ENCODE results near the gene PAFAH2. TPM values are rescaled to one million over a fixed set of nuclear protein-coding genes. Genes with fewer than 3 reads are reported as not detected.
"Not testable (repeated sequence)": the region's sequence is repeated elsewhere in the genome, so short reads cannot be mapped to it uniquely, and the experiment has no call there.

Gene PAFAH2
- polyA plus RNA-seq, 5 donors: 11.6 to 14.1 (median 12.3) TPM

DNA sequence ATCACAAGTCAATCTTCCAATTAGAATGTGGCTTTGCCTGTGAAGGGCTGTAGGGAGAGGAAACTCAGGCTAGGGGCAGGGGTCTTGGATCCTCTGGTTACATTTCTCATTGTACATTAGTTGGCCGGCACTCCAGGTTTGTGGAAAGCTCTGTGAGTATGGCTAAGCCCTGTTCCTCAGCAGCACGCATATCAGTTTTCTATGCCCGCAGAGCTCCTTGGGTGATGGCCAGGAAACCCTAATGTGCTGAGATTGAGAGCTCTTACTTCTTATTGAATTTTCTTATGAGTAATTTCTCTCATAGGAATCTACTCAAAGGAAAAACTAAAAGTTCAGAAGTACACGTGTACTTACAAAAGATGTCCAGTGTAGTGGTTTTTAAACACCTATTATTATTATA is 60.9 kb downstream of the PAFAH2 start:
- DNase-seq: peak in 1 of 2 donors; percentile 12

DNA sequence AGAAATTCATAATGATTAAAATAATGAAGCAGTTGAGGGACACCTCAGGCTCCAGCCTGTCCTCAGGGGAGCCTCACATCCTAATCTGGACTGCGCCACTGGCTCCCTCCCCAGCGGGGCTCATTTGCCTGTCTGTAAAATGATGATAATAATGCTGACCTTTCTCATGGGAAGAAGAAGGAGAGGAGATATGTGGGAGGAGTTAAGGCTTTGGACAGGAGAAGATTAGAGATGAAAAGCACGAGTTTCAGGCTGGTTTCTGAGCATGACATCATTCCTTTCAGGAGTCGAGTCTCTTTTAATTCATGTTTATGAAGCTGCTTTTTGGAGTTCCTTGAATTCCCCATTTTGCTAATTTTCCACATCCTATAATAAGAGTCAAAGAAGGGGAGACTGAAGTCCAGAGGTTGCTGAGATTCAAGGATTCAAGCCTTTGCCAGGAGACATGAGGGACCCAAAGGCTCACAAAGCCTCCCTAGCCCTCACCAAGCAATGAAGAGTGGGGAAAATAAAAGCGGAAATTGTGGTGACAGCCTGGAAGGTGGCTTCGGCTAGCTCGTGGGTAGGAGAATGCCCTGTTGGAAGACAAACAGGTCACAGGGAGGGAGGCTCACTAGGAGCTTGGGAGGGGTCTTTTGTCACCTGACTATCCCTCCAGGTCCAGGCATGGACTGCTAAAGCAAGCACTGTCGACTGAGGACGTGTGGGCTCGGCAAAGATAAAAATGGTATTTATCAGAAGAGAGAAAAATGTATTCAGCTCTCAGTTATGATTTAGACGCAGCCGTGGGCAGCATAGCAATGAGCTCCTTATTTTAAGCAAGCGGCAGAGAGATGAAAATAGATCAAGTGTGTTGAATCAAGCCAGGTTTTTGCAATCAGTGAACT is 64.1 kb downstream of the PAFAH2 start:
- no peak for DNase-seq

DNA sequence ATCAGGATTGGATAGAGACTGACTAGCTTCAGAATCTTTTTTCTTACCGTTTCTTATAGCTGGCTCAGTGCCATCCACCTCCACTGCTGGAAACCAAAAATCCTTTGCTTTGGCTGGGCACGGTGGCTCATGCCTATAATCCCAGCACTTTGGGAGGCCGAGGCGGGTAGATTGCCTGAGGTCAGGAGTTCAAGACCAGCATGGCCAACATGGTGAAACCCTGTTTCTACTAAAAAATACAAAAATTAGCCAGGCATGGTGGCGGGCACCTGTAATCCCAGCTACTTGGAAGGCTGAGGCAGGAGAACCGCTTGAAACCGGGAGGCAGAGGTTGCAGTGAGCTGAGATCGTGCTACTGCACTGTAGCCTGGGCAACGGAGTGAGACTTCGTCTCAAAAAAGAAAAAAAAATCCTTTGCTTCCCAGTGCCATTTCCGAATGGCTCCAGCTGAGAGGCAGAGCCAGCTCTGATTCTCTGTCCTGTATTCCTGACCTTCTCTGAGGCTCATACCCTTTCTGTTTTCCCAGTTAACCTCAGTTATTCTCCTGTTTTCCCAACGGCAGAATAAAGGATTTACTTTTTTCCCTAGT is 65.0 kb downstream of the PAFAH2 start:
- not testable (repeated sequence) for DNase-seq

DNA sequence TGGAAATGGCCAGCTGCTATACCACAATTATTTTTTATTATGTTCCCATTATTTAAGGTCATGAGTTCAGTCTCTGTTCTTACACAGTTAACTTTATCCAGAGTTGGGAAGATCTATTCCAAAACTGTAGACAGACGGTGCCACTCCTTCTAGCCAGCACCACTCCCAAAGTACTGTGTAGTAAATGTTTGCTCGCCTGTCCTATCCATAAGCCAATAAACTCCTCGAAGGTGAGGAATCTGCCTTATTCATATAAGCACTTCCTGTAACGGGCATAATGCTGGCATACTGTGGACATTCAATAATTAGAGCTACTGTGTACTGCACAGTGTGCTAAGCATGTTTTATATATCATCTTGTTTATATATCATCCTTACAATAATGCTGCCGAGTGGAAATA is 65.5 kb downstream of the PAFAH2 start:
- DNase-seq: no peak

DNA sequence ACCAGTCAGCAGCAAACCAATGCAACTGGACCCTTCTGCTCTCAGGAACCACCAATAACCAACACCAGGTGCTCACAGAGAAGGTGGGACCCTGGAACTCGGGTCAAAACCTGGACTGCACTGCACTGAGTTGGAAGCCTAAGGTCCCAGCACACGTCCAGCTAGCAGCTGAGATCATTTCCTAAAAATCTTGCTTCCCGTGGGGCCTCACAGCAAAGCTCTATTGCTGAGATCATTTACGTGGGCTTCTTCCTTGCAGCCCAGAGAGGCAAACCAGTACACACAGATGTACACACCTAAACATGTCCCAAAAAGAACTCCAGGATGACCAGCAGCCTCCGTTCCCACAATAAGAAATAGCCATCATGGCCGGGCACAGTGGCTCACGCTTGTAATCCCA is 68.8 kb downstream of the PAFAH2 start:
- no peak for DNase-seq

DNA sequence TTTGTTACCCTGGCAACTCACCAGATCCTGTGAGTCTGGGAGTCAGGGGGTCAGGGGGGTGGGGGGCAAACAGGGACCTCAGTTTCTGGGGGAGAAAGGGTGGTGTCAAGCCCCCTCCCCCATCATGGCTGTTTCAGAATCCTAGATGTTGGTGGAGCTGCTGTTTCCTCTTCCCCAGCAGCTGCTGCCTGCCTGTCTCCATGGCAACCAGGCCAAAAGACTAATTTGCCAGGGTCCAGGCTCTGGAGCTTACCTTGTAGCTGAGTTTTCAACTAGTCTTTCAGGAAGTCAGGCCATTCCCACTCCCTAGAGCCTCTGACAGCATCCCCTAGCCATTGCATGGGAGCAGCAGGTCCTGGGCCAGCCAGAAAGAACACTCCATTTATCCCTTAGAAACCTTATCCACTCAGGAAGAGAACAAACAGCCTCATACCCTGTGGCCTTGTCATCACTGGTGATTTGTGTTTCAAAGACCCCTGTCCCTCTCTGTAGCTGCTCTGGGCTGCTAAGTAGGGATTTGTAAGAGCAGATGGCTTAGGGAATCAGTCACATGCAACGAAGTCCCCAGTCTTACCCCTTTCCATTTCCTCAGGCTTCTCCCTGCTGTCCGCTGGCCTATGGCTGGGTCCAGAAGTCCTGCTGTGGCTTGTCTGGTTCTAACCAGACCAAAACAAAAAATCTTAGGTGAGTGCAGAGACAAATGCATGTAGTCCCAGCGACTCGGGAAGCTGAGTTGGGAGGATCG is 70.2 kb downstream of the PAFAH2 start:
- DNase-seq: no peak

DNA sequence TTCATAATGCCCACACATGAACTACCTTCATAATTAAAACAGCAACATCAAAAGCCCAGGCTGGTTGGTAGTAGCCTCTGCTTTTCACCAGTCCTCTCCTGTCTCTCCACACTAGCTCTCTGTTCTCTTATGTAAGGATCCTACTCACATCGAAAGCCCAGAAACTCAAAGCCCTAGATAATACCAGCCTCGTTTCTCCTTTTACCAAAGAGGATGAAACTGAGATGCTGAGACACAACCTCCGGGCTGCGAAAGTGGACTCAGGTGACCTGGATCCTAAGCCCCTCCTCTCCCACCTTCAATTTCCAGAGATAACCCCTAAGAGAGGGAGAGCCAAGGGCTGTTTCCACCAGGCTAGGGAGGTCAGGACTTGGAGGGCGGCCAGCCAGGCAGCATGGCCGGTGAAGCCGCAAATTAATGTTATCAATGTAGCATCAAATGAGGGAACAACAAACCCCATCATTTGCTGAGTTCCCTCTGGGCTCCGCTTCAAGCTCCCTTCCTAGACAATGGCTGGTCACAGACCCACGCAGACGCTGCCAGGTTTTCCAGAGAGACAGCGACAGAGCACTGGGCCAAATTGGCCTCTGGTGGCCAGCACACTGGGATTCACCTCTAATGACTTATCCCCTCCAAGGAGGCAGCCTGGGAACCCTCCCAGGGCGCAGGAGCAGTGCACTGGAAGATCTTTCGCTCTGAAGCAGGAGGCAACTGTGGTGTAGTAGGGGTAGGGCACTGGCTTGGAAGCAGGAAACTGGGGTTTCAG is 70.9 kb downstream of the PAFAH2 start:
- no peak for DNase-seq

DNA sequence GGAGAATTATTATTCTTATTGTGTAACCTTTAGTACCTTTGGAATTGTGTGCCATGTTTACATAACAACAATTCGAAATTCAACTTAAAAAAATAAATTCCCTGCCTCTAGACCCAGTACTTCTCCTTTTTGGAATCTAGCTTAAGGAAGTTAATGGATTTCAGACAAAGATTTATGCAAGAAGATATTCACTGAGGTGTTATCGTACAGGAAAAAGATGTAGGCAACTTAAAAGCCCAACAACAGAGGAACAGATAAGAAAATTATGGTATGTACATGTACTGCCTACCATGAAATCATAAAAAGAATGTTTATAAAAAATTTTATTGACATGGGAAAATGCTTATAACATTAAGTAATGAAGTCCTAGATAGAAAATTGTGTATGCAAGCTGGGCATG is 73.4 kb downstream of the PAFAH2 start:
- no peak for DNase-seq

DNA sequence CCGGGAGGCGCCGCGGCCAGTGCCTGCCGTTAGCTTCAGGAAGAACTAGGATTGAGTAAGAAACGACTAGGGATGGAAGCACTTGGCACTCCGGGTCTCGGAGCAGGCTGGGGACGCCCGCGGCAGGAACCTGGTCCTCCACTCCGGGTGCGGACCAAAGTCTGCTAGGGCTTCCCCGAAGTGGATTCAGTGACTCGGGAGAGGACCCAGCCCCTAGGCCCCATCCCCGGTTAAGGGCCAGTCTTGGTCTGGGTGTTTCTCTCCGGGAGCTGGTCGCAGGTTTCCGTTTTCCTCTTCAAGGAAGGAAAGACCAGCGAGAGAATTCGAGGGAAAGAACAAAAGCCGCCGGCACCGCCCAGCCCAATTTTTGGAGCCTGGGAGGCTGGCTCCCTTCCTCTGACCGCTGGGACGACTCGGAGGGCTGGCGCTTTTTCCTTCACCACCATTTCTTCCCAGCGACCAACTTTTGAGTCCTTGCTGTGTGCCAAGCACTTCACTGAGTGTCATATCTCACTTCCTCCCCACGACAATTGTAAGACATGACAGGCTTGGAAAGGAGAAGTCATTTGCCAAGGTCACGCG is 74.8 kb downstream of the PAFAH2 start:
- DNase-seq: no peak

DNA sequence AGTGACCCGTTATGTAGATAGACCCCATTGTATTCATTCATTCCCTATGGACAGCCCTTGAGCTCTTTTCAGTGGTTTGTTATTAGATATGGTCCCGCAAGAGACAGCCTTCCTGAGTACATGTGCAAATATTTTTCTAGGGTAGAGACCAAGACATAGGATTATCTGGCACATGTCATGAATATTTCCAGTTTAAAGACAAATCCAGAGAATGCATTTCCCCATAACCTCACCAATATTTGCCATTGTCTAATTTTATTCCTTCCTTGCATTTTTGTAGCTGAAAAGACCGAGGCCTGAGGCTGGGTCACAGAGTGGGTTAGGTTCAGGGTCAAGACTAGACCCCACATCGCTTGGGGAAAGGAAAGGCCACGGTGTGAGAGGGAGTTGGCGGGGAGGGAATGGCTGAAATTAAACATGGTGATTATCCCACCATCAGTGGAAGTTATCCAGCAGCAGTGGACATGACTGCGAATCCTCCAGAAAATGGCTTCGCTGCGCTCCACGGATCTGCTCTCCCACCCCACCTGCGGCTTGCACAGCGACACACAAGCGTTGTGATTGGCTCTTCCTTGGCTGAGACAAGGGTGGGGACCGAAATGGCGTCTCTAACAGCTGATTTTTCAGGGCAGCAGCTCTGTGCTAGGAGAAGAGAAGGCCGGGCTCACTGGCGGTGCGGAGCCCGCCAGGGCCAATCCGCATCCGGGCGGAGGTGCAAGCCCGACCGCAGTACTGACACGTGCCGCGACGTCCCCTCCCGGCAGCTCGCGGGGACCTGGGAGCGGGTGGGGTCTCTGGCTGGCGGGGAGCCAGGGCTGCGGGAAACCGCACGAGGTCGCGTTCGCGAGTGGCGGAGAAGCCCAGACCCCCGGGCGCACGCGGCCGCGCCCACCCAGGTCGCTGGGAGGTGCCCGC is 75.5 kb downstream of the PAFAH2 start:
- no peak for DNase-seq

DNA sequence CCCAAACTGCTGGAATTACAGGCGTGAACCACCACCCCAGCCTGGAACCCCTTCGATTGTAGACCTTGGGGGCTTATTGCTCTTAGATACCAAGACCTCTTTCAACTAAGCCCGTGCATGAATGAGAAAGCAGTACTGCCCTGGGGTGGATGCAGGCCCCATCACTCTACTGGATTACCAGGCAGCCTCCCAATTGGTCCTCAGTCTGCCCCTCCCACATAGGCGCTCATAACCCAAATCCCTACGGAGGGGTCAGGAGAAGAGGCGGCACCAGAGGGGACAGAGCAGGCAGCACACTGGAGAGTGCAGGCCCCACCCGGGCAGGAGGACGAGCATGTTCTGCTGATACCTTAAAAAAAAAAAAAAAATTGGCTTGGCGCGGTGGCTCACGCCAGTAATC is 79.2 kb downstream of the PAFAH2 start:
- no peak for DNase-seq

DNA sequence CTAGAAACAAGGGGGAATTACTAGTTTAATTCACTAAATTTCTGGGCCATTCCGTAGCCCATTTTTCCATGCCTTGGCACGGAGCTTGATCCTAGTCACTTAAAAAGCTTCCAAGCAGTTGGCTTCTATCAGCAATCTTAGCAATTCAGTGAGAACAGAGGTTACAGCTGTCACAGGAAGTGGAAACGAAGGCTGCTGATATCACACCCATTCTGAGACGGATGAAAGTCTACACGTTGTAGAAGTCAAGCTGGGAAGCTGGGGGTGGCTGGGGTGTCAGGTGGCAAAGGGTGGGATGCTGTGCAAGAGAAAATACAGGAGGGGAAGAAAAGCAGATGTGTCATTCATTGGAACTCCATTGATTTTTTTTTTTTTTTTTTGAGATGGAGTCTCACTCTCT is 79.9 kb downstream of the PAFAH2 start:
- no peak for DNase-seq

DNA sequence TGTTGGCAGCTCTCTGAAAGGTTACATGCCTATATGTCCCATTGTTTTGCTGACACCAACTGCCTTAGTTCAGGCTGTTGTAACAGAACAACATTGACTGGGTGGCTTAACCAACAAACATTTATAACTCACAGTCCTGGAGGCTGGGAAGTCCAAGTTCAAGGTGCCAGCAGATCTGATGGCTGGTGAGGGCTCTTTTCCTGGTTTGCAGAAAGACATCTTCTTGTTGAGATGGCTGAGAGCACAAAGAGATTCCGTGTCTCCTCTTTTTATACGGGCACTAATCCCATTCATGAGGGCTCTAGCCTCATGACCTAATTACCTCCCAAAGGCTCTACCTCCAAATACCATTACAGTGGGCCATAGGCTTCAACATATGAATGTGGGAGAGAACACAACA is 81.4 kb downstream of the PAFAH2 start:
- DNase-seq: no peak

DNA sequence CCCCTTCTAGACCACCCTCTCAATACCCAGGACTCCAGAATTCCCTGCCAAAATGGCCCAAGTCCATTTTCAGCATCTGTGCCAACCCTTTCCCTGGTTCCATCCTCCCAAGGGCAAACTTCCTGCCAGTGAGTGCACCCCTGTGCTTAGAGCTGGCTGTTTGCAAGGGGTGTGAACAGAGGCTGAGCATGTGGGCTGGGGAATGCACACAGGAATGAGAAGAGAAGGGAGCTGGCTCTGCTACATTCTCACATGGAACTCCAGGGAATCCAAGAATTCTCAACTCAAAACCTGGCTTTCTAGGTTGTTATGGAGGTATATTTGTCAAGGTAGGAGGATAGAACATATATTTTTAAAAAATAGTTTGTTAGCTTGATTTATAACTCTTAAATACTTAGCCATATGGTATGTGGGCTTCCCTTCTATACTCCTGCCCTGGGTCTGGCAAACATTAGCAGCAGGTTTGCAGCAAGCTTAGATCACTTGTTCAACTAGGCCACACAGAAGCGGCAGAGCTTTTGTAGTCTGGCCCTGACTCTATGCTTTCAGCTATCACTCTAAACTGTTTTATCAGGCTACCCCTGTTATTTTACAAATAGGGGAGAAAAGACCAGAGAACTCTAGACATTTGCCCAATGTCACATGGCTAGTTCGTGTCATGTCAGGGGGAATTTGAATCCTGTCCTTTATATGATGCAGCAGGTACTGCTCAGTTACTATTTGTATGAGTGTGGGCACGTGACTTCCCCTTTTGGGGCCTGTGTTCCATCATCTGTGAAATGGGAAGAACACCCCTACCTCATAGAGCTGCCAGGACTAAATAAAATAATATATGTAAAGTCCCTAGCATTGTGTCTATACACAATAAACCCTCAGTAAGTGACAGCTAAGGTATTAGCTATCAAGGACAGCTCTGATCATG is 83.5 kb downstream of the PAFAH2 start:
- DNase-seq: no peak

DNA sequence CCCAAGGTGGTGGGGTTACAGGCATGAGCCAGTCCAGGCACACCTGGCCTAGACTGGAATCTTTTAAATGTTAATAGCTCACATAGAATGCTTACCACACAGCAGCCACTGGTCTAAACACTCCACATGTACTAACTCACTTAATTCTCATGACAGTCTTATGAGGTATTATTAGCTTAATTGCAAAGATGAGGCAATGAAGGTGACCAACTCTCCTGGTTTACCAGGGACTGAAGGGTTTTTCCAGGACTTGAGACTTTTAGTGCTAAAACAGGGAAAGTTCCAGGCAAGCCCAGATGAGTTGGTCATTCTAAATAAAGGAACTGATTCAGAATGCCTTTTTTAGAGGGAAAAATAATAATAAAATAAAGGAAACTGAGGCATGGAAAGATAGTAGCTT is 84.7 kb downstream of the PAFAH2 start:
- no peak for DNase-seq

DNA sequence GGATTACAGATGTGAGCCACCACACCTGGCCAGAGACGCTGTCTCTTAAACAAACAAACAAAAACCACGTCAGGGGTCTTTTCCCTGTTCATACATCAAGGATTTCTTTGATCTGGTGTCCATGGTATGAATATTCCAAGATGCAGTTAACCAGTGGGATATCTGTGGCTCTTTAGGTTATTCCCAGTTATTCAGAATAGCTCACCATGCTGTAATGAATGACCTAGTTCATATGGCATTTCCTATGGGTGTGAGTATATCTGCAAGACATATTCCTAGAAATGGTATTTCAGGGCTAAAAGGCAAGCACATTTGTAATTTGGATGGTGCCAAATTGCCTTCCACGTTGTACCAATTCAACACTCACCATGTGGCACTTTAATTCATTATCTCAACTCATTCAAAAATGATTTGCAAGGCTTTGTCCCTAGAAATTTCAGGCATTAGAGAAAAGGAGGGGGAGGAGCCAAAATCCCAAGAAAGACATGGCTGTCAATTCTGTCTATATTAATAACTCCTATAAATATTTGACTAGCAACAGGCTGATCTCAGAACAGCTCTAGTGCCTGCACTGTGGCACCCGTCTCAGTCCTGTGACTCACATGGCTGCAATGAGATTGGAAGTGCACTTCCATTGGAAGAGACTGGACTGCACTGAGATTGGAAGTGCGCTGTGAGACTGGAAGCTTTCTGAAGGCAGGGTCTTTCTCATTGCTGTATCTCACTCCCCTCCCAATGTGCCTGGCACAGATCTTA is 85.6 kb downstream of the PAFAH2 start:
- DNase-seq: no peak

DNA sequence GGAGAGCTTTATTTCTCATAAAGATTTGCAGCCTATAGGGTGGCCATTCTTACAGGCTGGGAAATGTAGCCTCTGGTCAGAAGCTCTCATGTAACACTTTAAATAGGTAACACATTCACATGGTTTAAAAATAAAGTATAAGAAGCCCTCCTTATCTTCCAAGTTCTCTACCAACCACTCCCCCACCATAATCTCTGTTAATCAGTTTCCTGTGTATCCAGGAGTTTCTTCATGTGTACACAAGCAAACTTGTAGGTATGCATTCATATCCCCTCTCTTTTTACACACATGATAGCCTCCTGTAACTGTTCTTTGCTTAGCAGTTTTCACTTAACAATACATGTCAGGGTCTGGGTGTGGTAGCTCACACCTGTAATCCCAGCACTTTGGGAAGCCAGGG is 86.7 kb downstream of the PAFAH2 start:
- no peak for DNase-seq

Data from right lung (tissue), 5 donors.